GM23338 (cell line): ENCODE results near the gene IL1F10. TPM values are rescaled to one million over a fixed set of nuclear protein-coding genes. Genes with fewer than 3 reads are reported as not detected.

Experiments
- ATAC-seq: fragments of 200-7000 bp; cut with Tn5 transposase; 3 replicates; pipeline ENCODE4 v1.9.1; 2020
- DNase-seq: peaks from one replicate; pipeline ENCODE4 v3.0.0-alpha.2; 2015; ENCODE audit warnings: low spot score
- H2AFZ ChIP-seq: fragments of 200-600 bp; sonication (generic); 2 replicates; pipeline ENCODE4 v1.8.0; 2016; ENCODE audit warnings: antibody characterized with exemption, mild to moderate bottlenecking, moderate library complexity
- H3F3A ChIP-seq: fragments of 200-600 bp; sonication (generic); replicated peaks from 2 replicates; pipeline ENCODE4 v1.8.0; 2017; ENCODE audit warnings: antibody characterized with exemption, mixed run types, low read depth
- H3K27ac ChIP-seq: fragments of 200-600 bp; sonication (generic); 2 replicates; pipeline ENCODE4 v1.6.1; 2016; ENCODE audit warnings: low read depth
- H3K27me3 ChIP-seq: fragments of 200-600 bp; sonication (generic); 2 replicates; pipeline ENCODE4 v1.8.0; 2016; ENCODE audit warnings: mild to moderate bottlenecking, mixed run types, moderate library complexity; ENCODE audit not compliant: insufficient read depth
- H3K36me3 ChIP-seq: fragments of 200-600 bp; sonication (generic); 2 replicates; pipeline ENCODE4 v1.8.0; 2016; ENCODE audit warnings: mild to moderate bottlenecking; ENCODE audit not compliant: insufficient read depth
- H3K4me1 ChIP-seq: fragments of 200-600 bp; sonication (generic); 2 replicates; pipeline ENCODE4 v1.8.0; 2016; ENCODE audit warnings: mild to moderate bottlenecking, moderate library complexity; ENCODE audit not compliant: insufficient read depth
- H3K4me2 ChIP-seq: fragments of 200-600 bp; sonication (generic); 2 replicates; pipeline ENCODE4 v1.7.1; 2017; ENCODE audit warnings: mixed run types
- H3K4me3 ChIP-seq: fragments of 200-600 bp; sonication (generic); 2 replicates; pipeline ENCODE4 v1.6.1; 2016; ENCODE audit warnings: mixed run types
- H3K79me2 ChIP-seq: fragments of 200-600 bp; sonication (generic); replicated peaks from 2 replicates; pipeline ENCODE4 v1.8.0; 2017; ENCODE audit warnings: mild to moderate bottlenecking; ENCODE audit not compliant: insufficient read depth
- H3K9me2 ChIP-seq: fragments of 200-600 bp; sonication (generic); 2 replicates; pipeline ENCODE4 v1.8.0; 2017; ENCODE audit not compliant: insufficient read depth
- H4K20me1 ChIP-seq: fragments of 200-600 bp; sonication (generic); replicated peaks from 2 replicates; pipeline ENCODE4 v1.8.0; 2017; ENCODE audit warnings: mild to moderate bottlenecking; ENCODE audit not compliant: insufficient read depth
- H3K27ac Mint-ChIP-seq: 2 replicates; pipeline ENCODE4 v1.8.0; 2020; ENCODE audit warnings: inconsistent platforms, mild to moderate bottlenecking, moderate library complexity, mixed read lengths
- H3K27me3 Mint-ChIP-seq: 3 replicates; pipeline ENCODE4 v1.8.0; 2022; ENCODE audit warnings: low read depth, mild to moderate bottlenecking, moderate library complexity, mixed read lengths, inconsistent platforms; ENCODE audit not compliant: insufficient read depth, poor library complexity
- H3K36me3 Mint-ChIP-seq: 3 replicates; pipeline ENCODE4 v1.8.0; 2021; ENCODE audit warnings: low read depth, mild to moderate bottlenecking, inconsistent platforms, moderate library complexity, mixed read lengths
- H3K4me1 Mint-ChIP-seq: 3 replicates; pipeline ENCODE4 v1.8.0; 2020; ENCODE audit warnings: mild to moderate bottlenecking, inconsistent platforms, mixed read lengths
- H3K4me3 Mint-ChIP-seq: 3 replicates; pipeline ENCODE4 v1.8.0; 2021; ENCODE audit warnings: moderate library complexity, mild to moderate bottlenecking, inconsistent platforms, mixed read lengths
- H3K9me3 Mint-ChIP-seq: 3 replicates; pipeline ENCODE4 v1.8.0; 2020; ENCODE audit warnings: moderate library complexity, mild to moderate bottlenecking, inconsistent platforms, mixed read lengths
- CREB1 ChIP-seq: fragments of 250-450 bp; sonication (Bioruptor Pico); IDR thresholded peaks from 2 replicates; pipeline ENCODE4 v1.5.0; 2020; ENCODE audit warnings: low read depth, mild to moderate bottlenecking, moderate library complexity
- CTCF ChIP-seq, 2 experiments: fragments of 200-600 bp in 1 of 2; sonication (generic) in 1 of 2; conservative IDR thresholded peaks; 2 replicates each; pipeline versions ENCODE4 v1.5.1 to v1.6.1; 2016 to 2017; ENCODE audit warnings: antibody characterized with exemption in 2 of 2, low read depth in 2 of 2, mild to moderate bottlenecking in 2 of 2, moderate library complexity in 1 of 2
- EZH2 ChIP-seq: fragments of 200-600 bp; sonication (generic); IDR thresholded peaks from one replicate; pipeline ENCODE4 v1.8.0; 2017; ENCODE audit warnings: antibody characterized with exemption, mild to moderate bottlenecking, low read depth; ENCODE audit not compliant: unreplicated experiment
- EZH2phosphoT487 ChIP-seq: fragments of 200-600 bp; sonication (generic); IDR thresholded peaks from one replicate; pipeline ENCODE4 v1.8.1; 2018; ENCODE audit warnings: antibody characterized with exemption; ENCODE audit not compliant: unreplicated experiment
- JUNB ChIP-seq: IDR thresholded peaks from one replicate; pipeline ENCODE4 v1.6.1; 2016; ENCODE audit warnings: antibody characterized with exemption; ENCODE audit not compliant: unreplicated experiment
- NANOG ChIP-seq: IDR thresholded peaks from 2 replicates; pipeline ENCODE4 v1.6.1; 2016; ENCODE audit warnings: antibody characterized with exemption, borderline replicate concordance
- POLR2AphosphoS5 ChIP-seq: IDR thresholded peaks from 2 replicates; pipeline ENCODE4 v1.6.1; 2016; ENCODE audit warnings: antibody characterized with exemption, low read depth
- STAT1 ChIP-seq: IDR thresholded peaks from one replicate; pipeline ENCODE4 v1.6.1; 2016; ENCODE audit warnings: antibody characterized with exemption; ENCODE audit not compliant: unreplicated experiment
- ZNF114 ChIP-seq: fragments of 250-450 bp; sonication (Bioruptor Pico); IDR thresholded peaks from 2 replicates; pipeline ENCODE4 v1.5.0; 2020; ENCODE audit warnings: mild to moderate bottlenecking, moderate library complexity
- ZNF331 ChIP-seq: fragments of 250-450 bp; sonication (Bioruptor Pico); IDR thresholded peaks from 2 replicates; pipeline ENCODE4 v1.5.0; 2020; ENCODE audit warnings: low read depth, mild to moderate bottlenecking, moderate library complexity
- polyA plus RNA-seq: library from polyadenylated mRNA; unstranded; fragments of >200 nt; fragmentation: Nextera tagmentation; extraction: Ambion mirVana; gene quantifications from 2 replicates; pipeline ENCODE4 v1.2.1, GENCODE V29; 2016
- total RNA-seq: library from RNA; depleted of rRNA; stranded (reverse); fragments of >200 nt; shearing (Covaris generic); gene quantifications from 2 replicates; pipeline ENCODE4 v1.2.3, GENCODE V29; 2014
- TF ChIP-seq, protein P1 (sequence below): IDR thresholded peaks from 2 replicates; pipeline ENCODE4 v1.6.1; 2016; ENCODE audit warnings: antibody characterized with exemption
- TF ChIP-seq, protein P2 (sequence below): IDR thresholded peaks from one replicate; pipeline ENCODE4 v1.6.1; 2018; ENCODE audit warnings: antibody characterized with exemption; ENCODE audit not compliant: unreplicated experiment

Gene IL1F10
- total and polyA plus RNA-seq, 2 experiments from 2014 or later: not detected

GRCh38 chr2:113085542-113085941 lies 17.8 kb downstream of the IL1F10 start (continued):
- no peak for TF ChIP-seq CREB1 (CRISPR knock-in tag)
- TF ChIP-seq, protein P1, sequence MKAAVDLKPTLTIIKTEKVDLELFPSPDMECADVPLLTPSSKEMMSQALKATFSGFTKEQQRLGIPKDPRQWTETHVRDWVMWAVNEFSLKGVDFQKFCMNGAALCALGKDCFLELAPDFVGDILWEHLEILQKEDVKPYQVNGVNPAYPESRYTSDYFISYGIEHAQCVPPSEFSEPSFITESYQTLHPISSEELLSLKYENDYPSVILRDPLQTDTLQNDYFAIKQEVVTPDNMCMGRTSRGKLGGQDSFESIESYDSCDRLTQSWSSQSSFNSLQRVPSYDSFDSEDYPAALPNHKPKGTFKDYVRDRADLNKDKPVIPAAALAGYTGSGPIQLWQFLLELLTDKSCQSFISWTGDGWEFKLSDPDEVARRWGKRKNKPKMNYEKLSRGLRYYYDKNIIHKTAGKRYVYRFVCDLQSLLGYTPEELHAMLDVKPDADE: no peak
- no peak for TF ChIP-seq EZH2
- no peak for TF ChIP-seq POLR2AphosphoS5
- no peak for TF ChIP-seq JUNB
- no peak for TF ChIP-seq CTCF (conservative IDR thresholded peaks at IDR 0.05; ENCODE audit: low read depth in 2 of 2)
- TF ChIP-seq STAT1: no peak
- TF ChIP-seq ZNF114 (CRISPR knock-in tag): no peak

DNA sequence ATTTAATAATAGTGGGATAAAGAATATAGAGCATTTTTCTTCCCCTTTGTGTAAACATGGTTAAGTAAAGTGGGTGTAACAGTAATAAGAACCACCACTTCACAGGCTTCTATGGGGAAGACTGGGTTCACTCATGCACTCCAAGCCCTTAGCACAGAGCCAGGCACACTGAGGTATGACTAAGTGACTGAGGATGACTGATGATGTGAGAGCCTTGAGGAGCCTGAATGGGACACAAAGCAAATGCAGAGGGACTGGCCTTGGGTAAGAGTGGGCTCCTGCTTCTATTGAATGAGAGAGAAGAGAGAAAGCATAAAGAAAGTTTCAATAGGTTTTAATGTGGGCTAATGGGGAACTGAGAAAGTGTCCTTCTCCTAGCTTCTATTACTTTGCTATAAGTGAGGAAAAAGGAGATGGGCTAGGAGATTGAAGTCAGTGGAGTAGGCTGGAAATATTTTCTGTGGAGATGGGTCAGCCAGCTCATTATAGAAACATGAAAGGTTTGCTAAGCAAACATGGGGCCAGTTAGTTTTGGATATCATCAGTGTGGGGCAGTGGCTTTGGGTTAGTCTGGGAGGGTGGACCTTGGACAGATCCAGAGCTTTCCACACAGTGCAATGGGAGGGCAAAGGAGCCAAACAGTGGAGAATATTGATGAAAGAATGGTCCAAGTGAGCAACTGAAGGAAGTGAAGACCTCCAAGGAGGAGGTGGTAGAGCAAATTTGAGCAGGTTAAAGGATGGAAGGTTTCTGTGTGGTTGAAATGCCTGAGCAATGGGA lies 20.6 kb downstream of the IL1F10 start:
- ATAC-seq (no peak), DNase-seq (no peak)
- H3K4me3 ChIP-seq: no peak overlapping the region
- no peak overlapping the region for H3K27ac ChIP-seq
- Mint-ChIP-seq H3K27me3 (no peaks in the 10 kb centered on the region), H3K9me3 (no peaks in the 10 kb centered on the region), H3K4me3 (no peak overlapping the region), H3K4me1 (no peaks in the 10 kb centered on the region), H3K27ac (no peak overlapping the region), H3K36me3 (no peaks in the 10 kb centered on the region)
- H4K20me1 ChIP-seq: no peaks in the 10 kb centered on the region
- H3K27me3 ChIP-seq: no peaks in the 10 kb centered on the region
- H3K36me3 ChIP-seq: no peaks in the 10 kb centered on the region
- H2AFZ ChIP-seq: no peak overlapping the region
- no peaks in the 10 kb centered on the region for H3F3A ChIP-seq
- no peaks in the 10 kb centered on the region for H3K4me1 ChIP-seq
- H3K4me2 ChIP-seq: no peak overlapping the region
- H3K79me2 ChIP-seq: no peaks in the 10 kb centered on the region
- no peaks in the 10 kb centered on the region for H3K9me2 ChIP-seq
- TF ChIP-seq NANOG: no peak
- no peak for TF ChIP-seq CREB1 (CRISPR knock-in tag)
- no peak for TF ChIP-seq STAT1
- TF ChIP-seq, protein P2, sequence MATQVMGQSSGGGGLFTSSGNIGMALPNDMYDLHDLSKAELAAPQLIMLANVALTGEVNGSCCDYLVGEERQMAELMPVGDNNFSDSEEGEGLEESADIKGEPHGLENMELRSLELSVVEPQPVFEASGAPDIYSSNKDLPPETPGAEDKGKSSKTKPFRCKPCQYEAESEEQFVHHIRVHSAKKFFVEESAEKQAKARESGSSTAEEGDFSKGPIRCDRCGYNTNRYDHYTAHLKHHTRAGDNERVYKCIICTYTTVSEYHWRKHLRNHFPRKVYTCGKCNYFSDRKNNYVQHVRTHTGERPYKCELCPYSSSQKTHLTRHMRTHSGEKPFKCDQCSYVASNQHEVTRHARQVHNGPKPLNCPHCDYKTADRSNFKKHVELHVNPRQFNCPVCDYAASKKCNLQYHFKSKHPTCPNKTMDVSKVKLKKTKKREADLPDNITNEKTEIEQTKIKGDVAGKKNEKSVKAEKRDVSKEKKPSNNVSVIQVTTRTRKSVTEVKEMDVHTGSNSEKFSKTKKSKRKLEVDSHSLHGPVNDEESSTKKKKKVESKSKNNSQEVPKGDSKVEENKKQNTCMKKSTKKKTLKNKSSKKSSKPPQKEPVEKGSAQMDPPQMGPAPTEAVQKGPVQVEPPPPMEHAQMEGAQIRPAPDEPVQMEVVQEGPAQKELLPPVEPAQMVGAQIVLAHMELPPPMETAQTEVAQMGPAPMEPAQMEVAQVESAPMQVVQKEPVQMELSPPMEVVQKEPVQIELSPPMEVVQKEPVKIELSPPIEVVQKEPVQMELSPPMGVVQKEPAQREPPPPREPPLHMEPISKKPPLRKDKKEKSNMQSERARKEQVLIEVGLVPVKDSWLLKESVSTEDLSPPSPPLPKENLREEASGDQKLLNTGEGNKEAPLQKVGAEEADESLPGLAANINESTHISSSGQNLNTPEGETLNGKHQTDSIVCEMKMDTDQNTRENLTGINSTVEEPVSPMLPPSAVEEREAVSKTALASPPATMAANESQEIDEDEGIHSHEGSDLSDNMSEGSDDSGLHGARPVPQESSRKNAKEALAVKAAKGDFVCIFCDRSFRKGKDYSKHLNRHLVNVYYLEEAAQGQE: no peak
- TF ChIP-seq, protein P1: no peak
- no peak for TF ChIP-seq JUNB
- no peak for TF ChIP-seq ZNF331
- no peak for TF ChIP-seq CTCF (conservative IDR thresholded peaks at IDR 0.05; ENCODE audit: low read depth in 2 of 2)
- no peak for TF ChIP-seq EZH2phosphoT487
